HG02678 (cell line): ENCODE data around the gene GREM2.

Experiments
- ATAC-seq: cut with Tn5 transposase; IDR thresholded peaks from one replicate; pipeline ENCODE4 v1.9.1; 2021; ENCODE audit warnings: mild to moderate bottlenecking, moderate library complexity; ENCODE audit not compliant: unreplicated experiment

GREM2 gene

DNA sequence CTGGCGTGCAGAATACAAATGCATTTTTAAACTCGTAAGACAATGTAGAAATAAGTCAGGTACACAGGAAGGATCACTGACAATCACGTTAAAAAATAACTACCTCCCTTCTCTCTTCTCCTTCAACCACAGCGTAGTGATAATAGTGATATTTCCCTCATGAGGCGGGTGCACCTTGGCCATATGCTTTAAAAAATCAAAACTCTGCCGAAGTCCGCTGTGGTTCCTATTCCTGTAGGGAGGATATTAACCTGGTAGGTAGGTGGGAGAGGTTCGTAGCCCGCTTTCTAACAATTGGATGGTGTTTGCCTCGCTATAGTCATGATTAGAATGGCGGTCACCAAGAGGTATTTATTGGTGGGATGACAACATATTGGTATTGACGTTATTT, 732 bp downstream of the GREM2 start:
- ATAC-seq, result no peak

DNA sequence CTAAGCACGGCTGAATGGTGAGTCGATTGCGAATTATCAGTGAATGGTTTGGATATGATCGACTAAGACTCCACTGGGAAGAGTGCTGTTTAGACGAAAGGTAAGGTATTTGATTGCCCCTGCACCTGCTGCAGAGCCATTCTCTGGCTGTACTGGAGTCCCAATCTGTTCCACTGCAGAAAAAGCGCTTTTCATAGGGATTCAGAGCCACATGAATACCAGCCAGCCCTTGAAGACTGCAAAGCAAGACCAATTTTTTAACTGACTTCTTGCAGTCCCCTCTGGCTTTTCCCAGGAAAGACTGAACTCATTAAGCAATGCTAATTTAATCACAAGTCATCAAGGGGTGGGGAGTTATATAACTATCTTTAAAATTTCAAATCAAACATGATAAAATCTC, 1.3 kb downstream of the GREM2 start:
- no peak for ATAC-seq

DNA sequence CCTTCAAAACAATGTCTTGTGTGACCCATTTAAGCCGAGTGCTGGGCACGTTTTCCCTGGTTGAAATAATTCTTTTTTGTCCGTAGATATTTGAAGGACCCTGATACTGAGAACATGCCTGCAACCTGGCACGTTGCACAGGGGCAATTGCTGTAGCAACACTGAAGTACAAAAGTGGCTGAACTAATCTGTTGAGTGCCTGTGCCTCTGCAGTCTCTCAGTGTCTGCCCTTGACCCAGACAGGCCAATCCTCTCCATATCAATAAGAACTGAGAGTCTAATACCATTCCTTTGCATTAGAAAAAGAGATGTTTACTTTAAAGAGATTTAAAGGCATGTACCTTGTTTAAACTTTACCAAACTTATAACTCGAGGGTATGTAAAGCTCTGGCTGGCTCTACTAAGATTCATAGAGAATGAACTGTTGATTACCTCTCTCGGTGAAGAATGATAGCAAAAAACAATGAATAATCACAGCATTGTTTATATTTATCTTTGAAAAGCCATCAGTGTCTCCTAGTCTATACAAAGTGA, 2.4 kb downstream of the GREM2 start:
- no peak for ATAC-seq

DNA sequence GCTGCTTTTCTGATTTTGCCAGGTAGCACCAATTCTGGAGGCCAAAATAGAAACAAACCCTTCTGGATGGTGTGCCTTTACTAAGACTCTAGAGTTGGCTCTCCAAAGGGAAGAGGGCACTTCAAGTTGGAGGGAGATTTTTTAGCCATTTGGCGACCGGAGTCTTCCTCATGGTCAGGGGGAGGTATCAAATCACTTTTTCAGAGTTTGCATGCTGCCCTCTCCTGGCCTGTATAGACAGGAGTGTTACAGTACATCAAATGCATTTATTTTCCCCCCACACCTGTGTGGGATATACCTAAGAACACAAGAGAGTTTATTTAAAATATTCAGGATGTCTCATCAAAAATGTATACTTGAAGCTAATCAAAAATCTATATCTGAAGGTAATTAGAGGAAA, 3.2 kb downstream of the GREM2 start:
- no peak for ATAC-seq

DNA sequence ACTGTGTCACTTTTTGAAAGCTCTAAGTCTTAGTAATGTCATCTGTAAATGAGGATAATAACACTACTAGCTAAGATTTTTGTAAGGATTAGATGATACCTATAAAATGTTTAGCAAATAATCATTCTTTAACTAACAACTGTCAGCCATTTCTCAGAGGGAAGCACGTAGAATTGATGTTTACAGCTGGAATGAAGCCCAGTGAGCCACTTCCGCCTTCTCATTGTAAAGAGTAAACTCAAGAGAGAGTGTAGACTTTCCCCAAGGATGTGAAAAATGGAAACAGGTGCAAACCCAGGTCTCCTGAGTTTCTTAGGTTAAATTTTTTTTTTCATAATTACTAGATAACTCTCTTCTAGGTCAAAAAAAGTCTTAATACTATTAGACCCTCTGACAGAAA, 4.9 kb downstream of the GREM2 start:
- no peak for ATAC-seq

DNA sequence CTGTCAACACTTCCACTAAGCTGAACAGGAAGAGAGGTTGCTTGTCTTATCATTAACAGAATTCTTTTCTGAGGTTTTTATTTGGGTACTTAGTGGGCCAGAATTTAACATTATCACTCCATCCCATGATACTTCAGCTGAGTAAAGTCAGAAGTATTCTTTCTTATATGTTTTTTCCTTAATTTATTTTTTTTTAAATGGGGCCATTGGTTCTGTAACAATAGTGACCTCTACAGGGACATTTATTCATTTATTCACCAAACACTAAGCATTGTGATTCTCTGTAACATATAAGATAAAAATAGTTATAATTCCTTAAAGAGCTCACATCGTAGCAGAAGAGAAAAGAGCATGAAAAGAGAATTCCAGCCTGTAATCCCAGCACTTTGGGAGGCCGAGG, 9.8 kb downstream of the GREM2 start:
- no peak for ATAC-seq

DNA sequence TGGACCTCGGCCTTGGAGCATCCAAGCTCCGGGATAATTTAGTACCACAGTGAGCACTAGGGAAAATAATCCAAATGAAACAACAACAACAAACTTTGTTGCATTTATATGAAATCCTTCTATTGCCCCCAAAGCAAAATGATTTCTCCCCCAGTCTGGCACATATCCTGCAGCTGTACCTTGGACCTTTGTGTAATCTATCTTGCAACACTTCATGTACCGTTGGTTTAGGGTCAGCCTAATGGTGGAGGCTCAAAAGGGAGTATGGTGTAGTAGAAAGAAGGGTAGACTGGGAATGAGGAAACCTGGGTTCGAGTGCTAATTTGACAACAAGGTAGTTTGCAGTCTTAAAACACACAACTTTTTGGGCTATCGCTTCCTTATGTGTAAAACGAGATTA, 12.1 kb downstream of the GREM2 start:
- no peak for ATAC-seq

DNA sequence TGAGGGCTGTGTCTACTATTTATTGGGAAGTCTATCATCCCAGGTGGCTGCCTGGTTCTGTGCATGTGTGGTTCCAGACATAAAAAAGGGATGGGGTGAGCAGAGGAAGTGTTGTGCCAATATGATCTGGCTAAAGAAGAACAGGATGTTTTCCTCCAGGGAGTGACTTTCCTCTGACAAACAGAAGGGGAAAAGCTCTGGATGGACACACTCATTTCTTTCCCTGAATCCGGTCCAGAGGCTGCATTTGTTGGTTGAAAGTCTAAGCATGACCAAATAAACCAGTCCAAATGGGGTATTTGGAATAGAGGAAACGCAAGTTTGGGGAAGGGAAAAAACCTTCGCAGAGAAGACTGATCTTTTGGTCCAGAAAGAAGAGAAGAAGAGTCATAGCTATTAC, 12.7 kb downstream of the GREM2 start:
- no peak for ATAC-seq

DNA sequence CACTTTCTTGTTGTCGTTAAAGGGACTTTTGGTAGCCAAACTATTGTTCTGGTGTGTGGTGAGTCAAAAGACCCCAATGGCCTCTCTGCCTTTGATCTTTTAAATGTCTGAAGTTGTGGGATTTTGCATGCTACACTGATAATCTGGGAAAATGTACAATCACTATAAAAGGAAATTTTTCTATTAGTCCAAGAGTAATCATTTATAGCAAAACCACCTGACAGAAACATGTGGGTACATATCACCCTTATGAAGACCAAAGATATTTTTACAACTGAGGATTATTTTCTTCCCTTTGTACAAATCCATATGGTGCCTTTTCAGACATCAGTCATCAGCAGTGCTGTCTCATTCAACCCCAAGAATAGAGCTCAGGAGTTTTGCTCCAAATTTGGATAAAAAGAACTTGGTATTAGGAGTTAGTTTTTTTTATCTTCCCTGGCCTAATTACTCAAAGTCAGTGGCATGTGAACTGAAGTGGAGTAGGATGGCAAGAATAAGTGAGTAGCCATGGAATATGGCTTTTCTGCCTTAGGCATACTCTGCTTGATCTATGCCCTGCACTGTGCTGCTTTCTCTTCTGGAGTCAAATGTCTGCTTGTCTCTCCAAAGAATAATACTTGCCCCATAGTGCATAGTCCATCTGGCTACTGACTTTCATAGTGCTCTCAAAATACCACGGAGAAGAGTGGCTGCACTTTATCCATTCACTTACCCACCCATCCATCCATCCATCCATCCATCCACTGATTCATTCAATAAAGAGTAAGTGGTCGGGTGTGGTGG, 13.5 kb downstream of the GREM2 start:
- no peak for ATAC-seq

DNA sequence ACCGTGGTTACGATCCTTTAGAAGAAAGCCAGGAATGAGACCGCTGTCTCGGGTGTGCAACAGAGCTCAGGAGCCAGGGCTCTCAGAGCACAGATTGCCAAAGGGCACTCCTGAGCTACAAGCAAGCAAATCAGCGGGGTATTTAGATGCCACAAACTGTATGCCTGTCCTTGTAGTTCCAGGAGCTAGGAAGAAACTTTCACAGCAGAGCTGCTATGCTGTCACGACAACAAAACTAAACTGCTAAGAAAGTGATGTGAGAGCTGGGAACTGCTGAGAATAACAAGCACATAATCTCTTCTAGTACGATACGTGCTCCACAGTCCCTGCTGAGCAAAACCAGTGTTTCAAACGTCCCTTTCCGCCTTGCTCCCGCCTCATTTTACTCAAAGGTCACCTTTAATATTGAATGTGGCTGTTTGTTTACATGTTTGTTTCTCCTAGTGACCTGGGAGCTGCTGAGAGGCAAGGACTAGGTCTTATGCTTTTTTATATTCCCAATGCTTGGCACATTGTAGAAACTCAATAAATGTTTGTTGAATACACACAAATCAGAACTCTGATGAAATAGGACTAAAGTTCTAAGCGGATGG, 14.7 kb downstream of the GREM2 start:
- no peak for ATAC-seq

DNA sequence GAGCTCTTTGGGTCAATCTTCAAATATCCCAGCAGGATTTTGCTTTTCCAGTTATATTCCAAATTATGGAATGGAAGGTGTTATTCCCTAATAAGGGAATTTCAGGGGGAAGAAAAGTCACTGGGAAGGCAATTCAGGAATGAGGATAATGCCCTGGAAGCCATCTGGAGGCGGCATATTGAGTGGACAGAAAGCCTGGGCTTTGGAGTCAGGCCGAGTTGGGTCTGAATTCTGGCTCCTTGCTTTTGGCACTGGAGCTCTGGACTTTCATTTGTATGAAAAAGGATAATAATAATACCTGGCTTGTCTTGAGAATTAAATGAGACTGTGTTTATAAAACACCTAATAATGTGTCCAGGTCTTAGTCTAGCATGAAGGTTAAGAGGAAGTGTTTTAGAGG, 16.5 kb downstream of the GREM2 start:
- no peak for ATAC-seq

DNA sequence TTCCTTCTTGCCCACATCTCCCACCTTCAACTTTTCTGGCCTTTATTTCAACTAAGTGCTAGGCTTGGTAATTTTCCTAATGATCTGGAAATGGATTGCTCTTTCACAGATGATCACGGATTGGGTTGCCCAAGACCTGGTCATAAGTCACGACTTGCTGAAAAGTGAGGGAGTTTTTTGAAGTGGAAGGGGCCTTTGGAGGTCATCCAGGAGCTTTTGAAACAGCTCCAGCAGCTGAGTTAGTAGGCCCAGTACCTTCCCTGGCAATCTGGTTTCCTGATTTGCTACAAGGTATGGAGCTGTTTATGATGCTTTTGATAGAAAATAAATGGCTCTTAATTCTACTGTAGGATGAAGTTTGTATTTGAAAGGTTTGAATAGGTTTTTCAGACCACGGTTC, 20.4 kb downstream of the GREM2 start:
- no peak for ATAC-seq

DNA sequence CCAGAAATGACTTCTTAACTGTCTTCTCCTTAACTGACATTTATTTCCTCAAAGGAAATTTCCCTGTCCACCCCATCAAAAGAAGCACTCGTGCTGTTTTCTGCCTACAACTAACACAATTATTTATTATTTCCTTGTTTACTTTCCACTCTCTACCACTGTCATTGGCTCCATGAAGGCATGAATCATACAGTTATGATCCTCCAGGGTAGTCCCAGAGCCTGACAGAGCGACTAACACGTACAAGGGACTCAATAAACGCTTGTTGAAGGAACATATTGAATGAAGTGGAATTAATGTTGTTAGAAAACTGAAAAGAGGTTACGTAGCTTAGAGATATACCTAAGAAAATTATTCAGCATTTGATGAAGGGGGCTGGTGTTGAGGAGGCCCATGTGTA, 20.9 kb downstream of the GREM2 start:
- ATAC-seq, result no peak

DNA sequence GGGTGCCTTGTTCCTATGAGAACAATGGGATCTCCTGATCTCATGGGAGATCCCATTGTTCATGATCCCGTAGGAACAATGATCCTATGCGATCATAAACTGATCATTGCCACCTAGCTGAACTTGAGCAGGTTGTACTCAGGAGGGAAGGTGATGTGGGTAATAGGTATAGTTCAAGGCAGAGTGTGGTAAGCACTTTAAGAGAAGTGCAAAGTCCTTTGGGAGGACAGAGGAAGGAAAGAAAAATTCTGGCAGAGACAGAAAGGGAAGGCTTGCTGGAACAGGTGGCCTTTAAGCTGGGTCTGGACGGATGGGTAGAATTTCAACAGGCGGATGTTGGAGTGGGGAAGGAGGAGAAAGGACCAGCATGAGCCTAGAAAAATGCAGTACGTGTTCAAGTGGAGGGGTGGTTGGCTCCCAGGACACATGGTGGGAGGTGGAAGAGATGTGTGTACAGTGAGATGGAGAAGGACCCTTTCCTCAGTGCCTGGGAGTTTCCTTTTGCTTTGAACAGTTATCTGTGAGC, 22.3 kb downstream of the GREM2 start:
- no peak for ATAC-seq

DNA sequence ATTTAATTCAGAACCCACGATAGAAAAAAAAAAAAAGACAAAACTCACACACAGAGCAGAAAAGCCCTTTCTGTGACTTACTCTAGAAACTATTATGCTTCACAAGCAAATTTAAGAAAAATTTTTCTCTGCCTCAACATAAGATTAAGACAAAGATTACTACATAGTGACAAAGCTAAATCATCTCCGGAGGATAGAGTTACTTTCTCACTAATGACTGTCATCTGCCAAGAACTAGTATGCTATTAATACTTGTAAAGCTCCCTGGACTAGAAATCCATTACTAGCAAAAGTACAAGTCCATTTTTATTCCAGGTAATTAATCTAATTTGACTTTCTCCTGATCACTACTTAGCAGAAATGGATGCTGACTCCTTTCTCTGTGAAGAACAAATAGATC, 25.9 kb downstream of the GREM2 start:
- ATAC-seq, result no peak

DNA sequence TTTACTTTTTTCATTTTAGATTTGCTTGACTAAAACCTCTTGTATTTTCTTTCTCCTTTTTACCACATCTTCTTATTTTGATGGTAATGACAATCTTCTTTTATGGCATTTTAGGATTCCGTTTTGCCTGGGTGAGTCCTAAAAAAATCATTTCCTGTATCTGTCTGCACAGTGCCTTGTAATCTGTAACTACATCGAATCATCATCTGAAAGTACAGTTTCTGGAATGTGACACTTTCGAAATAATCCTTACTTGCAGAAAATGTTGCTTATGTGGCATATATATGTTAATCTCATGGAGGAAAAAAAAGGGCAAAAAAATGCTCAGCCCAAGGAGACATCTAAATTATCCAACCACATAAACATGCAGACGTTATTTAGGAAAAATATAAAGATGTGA, 29.0 kb downstream of the GREM2 start:
- ATAC-seq, result no peak

DNA sequence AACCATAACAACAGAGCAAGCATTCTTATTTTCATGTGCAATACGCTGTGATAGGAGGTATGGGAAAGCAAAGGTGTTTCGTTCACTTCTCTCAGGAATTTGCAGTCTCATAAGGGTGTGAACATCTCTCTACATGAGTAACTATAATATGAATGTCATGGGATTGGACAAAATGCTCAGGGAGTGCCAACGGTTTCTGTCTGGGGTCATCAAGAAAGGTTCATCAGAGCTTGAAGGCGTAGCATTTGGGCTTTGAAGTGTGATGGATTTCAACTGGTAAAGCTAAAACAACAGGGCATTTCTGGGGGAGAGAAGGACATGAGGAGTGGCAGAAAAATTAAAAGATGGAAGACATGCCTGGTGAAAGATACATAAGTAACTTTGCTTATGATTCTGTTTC, 32.4 kb downstream of the GREM2 start:
- no peak for ATAC-seq

DNA sequence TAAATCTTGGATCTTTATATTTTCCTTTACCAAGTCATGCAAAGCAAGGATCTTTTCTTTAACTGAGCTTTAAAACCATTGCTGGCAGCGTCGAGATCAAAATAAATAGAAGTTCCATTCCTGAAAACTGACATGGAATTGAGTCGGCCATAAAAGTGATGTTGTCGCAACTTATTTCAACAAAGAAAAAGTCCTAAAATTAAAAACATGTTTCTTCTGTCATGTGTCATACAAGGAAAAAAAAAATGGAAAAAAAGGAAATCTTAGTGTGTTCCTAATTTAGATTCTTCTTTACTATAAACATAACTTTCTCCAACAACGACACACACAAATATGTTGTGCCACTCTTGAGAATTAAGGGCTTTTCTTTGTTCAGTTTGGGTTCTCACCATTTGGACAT, 34.9 kb downstream of the GREM2 start:
- no peak for ATAC-seq

DNA sequence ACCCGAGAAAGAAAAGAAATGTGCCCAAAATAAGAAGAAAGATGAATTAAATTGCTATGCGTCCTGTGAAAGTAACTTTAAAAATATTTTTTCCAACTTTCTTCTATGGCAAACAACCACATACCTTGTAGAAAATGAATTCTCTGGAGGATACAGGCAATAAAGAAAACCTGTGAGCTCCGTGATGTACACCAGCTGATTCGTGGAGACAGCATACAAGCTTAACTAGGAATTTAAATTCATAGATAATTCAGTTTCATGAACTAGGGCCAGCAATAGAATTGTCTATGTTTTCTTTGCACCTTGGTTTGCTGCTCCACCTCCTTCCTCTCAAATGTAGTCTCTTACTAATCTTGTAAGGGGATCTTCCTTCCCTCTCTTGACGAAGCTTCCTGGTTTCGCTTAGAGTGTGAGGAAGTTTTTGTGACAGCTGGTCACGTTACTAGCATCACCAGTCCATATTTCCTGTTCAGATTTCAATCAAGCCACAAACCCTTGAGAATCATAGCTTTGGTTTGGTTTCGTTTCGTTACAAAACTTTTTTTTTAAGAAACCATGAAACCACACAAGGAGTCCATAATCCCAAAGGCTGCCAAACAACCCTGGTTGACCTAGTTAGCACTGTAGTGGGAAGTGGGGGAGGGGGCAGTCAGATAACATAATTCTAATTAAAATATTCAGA, 35.8 kb downstream of the GREM2 start:
- ATAC-seq, result peak; percentile 91

DNA sequence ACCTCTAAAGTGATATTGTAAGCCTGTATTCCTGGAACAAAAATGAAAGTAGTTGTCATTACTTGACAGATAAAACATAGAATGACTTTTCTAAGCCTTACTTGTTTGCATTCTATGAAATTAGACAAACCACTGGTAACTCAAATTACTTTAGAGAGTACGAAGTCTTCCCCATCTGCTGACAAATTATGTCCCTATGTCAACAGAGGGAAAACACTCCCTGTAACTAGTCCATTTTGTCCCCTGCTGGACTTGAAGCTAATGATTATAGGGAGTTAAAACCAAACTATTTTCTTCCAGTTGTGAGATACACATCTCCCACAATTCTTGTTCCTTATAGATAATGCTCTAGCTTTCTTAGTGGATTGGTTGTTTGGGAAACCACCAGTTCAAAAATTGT, 39.6 kb downstream of the GREM2 start:
- ATAC-seq, result no peak

DNA sequence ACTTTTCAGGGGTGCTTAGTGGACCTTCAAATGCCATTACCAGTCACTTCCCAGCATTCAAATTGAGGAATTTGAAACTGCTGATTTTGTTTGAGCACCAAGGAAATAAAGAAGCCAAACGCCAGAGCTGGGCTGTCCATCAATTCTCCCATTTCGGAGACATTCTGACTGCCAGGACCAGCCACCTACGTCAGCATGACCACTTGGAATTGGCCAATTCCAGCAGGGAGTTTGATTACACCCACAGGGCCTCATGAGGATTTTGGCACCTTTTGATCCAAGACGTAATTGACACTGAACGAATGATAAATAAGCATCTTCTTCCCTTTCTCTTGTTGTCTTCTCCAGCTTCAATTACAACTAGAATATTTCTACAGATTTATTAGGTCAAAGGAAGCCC, 40.2 kb downstream of the GREM2 start:
- ATAC-seq, result no peak

DNA sequence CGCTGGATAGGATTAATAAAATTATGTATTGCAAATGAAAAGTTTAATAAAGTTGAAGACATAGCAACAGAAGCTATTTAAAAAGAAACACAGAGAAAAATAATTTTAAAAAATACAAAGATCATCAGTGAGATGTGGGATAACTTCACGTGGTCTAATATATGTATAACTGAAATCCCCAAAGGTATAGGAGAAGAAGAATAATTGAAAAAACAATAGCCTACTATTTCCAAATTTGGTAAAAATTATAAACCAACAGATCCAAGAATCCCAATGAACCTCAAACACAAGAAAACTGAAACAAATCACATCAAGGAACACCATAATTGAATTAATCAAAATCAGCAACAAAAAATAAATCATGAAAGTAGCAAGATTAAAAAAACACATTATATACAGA, 44.9 kb downstream of the GREM2 start:
- no peak for ATAC-seq
